ENCODE results near the gene KCNG1.

DNA sequence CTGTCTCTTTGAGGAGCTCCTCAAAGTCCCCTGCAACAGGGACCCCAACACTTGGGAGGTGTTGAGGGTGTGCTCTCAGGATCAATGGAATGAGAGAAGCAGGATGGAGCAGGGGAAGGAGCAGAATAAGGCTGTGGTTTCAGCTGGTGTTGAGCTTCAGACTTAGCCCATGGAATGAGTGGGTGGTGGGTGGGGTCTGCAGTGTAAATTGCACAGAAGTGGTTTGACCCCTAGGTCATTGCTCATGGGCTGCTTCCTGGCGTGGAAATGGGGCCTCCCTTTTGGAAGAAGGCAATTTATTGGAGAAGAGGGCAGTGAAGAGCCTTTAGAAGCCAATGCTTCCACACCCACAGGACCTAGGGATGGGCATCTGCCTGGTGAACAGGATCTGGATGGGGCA lies 37.0 kb upstream of the KCNG1 start:
- TF ChIP-seq, protein P1, sequence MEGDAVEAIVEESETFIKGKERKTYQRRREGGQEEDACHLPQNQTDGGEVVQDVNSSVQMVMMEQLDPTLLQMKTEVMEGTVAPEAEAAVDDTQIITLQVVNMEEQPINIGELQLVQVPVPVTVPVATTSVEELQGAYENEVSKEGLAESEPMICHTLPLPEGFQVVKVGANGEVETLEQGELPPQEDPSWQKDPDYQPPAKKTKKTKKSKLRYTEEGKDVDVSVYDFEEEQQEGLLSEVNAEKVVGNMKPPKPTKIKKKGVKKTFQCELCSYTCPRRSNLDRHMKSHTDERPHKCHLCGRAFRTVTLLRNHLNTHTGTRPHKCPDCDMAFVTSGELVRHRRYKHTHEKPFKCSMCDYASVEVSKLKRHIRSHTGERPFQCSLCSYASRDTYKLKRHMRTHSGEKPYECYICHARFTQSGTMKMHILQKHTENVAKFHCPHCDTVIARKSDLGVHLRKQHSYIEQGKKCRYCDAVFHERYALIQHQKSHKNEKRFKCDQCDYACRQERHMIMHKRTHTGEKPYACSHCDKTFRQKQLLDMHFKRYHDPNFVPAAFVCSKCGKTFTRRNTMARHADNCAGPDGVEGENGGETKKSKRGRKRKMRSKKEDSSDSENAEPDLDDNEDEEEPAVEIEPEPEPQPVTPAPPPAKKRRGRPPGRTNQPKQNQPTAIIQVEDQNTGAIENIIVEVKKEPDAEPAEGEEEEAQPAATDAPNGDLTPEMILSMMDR (conservative IDR thresholded peaks at IDR 0.05; ENCODE audit: low read depth, low read length), result no peak
- TF ChIP-seq CHD1 (IDR thresholded peaks at IDR 0.05; ENCODE audit: low read depth, low read length) (no peak), POLR2A (IDR thresholded peaks at IDR 0.05; ENCODE audit: low read depth, low read length) (no peak), FOS (IDR thresholded peaks at IDR 0.05; ENCODE audit: low read depth, low read length) (no peak)

Data from IMR-90 (cell line).